ENCODE measurements around the gene LENG9.

Gene LENG9

GRCh38 chr19:54422136-54422535 is 41.4 kb downstream of the LENG9 start:
- no peak for DNase-seq (ENCODE audit: low read depth in 2 of 2)

- no peak for DNase-seq (ENCODE audit: low read depth in 2 of 2)
Measured at GRCh38 chr19:54421521-54421920, 42.1 kb downstream of the LENG9 start.

- no peak for DNase-seq (ENCODE audit: low read depth in 2 of 2)
Measured at GRCh38 chr19:54421169-54421516, 42.4 kb downstream of the LENG9 start.

DNA sequence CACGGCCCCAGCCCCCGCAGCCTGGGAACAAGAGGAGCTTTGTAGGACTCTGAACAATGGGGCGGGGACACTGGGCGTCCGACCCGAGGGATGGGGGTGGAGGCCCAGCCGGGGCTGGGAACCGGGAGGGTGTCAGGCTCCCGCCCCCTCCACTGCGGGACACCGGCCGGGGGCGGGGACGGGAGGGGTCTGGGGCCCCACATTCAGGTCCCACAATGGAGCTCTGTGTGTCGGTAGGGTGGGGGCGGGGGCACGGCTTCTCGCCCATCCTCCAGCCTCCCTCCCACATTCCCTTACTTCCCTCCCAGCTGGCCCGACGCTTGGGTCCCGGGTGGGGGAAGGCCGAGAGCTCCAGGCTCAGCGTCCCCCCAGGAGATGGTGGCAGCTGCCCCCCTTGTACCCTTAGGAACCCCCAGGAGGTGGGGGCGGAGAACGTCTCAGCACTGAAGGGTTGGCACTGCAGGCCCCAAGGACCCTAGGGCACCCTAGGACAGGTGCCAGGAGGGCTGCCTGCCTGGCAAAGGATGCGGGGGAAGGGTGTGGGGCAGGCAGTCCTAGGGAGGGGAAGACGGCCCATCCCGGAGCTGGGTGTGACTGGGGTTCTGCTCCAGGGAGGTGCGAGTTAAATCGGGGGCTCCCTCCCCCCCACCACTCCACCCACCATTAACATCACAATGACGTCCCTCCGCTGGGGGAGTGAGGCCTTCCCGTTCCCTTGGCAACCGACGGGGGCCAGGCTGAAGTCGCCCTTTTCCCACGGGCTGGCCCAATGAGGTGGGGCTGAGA is 43.0 kb downstream of the LENG9 start:
- DNase-seq (ENCODE audit: low read depth in 2 of 2), result no peak

DNA sequence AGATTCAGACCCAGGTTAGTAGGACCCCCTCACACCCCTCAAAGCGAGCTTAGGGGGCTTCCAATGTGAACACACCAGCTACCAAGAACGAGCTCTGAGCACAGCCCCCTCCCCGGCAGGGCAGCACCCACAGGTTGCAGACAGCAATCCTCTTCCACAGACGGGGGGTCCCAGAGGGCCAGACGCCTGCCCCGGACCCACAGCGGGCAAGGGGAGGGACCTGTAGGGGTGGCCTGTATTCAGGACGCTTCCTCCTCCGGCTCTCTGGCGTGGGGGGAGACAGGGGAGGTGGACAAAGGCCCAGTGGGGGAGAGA is 43.6 kb downstream of the LENG9 start:
- no peak for DNase-seq (ENCODE audit: low read depth in 2 of 2)

- no peak for DNase-seq (ENCODE audit: low read depth in 2 of 2)
Measured at GRCh38 chr19:54418930-54419800, 44.4 kb downstream of the LENG9 start.

DNA sequence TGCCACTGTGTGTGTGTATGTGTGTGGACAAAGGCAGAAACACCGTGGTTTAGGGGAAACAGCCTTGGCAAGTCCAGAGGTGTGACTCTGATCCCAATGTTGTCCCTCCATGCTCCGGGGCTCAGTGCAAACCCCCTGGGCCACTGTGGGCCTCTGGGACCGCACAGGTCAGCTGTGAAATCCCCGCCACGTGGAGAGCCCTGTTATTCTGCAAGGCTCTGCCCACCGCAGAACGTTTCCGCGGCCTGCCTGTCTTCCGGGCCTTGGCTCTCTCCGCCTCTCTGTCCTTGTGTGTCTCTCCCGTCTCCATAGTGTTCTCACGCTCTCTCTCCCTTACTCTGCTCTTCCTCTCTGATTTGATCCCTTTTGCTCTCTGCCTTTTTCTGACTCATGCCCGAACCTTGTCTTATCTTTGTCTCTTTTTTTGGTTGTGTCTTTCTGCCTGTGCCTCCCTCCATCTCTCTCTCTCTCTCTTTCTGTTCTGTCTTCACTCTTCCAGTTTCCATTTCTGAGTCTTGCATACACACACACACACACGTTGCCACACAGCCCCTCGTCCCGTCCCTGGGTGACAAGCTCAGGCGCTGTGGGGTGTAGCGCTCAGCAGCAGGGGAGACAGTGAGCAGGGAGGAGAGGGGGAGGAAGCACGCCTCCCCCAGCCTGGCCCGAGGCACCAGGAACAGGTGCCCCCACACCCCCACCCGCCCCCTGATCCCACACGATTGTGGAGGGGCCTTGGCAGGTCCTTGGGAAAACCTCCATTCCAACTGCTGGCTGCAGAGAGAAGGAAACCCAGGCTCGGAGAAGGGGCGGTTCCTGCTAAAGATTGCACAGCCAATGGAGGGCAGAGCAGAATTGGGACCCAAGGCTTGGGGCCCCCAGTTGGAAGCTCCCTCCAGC is 45.3 kb downstream of the LENG9 start:
- no peak for DNase-seq (ENCODE audit: low read depth in 2 of 2)

- no peak for DNase-seq (ENCODE audit: low read depth in 2 of 2)
Measured at GRCh38 chr19:54416695-54417491, 46.7 kb downstream of the LENG9 start.

- no peak for DNase-seq (ENCODE audit: low read depth in 2 of 2)
Measured at GRCh38 chr19:54415901-54416673, 47.5 kb downstream of the LENG9 start.

DNA sequence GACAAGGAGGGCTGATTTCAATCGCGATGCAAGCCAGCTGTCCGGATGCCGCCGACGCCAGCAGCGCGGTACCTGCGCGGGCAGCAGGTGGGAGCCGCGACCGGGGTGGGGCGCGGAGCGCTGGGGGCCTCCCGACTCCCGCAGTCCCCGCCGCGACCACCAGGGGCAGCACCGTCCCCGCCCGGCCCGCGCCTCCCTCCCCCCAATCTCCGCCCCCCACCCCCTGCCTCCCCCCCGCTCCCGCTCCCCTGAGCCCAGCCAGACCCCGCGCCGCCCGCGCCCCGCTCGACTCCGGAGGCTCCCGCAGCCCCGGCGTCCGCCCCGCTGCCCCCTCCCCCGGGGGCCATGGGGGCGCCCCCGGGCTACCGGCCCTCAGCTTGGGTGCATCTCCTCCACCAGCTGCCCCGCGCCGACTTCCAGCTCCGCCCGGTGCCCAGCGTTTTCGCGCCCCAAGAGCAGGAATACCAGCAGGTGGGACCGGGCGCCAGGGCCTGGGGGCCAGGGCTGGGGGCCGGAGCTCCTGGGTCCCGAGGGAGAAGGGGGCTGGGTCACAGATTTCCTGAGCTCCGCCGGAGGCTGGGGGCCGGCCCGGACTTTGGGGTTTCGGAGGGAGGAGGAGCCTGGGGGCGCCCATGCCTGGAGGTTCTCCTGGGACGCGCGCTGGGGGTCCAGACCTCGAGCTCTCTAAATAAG is 48.2 kb downstream of the LENG9 start, which contains the start of gene TTYH1:
TSS of gene TTYH1 (plus strand) at position 257 of the 693 bp plus-strand sequence. CDS start at position 346, 89 bp downstream.
- peak in 1 of 2 donors; percentile 16 for DNase-seq (ENCODE audit: low read depth in 2 of 2)

DNA sequence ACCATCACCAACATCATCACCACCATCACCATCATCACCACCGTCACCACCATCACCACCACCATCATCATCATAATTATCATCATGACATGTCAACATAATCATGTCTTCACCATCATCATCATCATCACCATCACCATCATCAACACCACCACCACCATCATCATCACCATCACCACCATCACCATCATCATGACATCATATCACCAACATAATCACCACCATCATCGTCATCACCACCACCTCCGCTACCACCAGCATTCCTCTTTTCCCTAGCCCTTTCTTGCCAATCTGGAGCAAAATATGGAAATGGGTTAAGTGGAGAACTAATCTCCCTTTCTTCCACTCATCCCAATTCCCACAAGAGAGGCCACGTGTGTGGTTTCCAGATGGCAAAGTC is 49.4 kb downstream of the LENG9 start:
- no peak for DNase-seq (ENCODE audit: low read depth in 2 of 2)

DNA sequence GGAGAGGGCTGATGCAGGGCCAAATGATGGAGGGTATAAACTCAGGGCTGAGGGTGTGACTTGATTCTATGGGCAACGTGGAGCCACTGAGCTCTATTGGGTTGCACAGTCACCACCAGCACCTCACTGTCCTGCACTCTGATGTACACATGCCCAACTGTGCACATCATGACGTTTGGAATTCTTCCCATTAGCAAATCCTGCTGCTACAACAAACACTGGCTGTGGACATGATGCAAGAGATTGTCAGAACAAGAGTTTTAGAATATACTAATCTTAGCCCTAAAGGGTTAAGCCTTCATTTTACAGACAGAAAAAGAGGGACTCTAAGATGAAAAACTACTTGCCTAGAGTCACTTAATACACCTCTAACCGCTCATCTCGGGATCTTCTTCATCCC is 50.7 kb downstream of the LENG9 start:
- no peak for DNase-seq (ENCODE audit: low read depth in 2 of 2)

All from activated CD4-positive, alpha-beta T cell treated with anti-CD3 and anti-CD28 coated beads for 24 hours (primary cell).